Activated CD4-positive, alpha-beta T cell treated with anti-CD3 and anti-CD28 coated beads, Interleukin-2, amount 50 U/mL, for 16 hours (primary cell): ENCODE data around the gene RNASEH1.
"Not testable (repeated sequence)": the region's sequence is repeated elsewhere in the genome, so short reads cannot be mapped to it uniquely, and the experiment has no call there.

Experiments used
- DNase-seq: peaks from one replicate; pipeline ENCODE4 v3.0.0-alpha.2; 2020

The RNASEH1 gene

GRCh38 chr2:3588084-3588483 lies 30.0 kb upstream of the RNASEH1 start:
- DNase-seq = no peak

- no peak for DNase-seq
Measured at GRCh38 chr2:3587432-3587831, 29.3 kb upstream of the RNASEH1 start.

- DNase-seq = no peak
Measured at GRCh38 chr2:3587021-3587420, 28.9 kb upstream of the RNASEH1 start.

GRCh38 chr2:3586220-3586619 lies 28.1 kb upstream of the RNASEH1 start:
- no peak for DNase-seq

- DNase-seq = no peak
Measured at GRCh38 chr2:3585261-3586109, 27.4 kb upstream of the RNASEH1 start.

- DNase-seq = no peak
Measured at GRCh38 chr2:3584608-3585260, 26.6 kb upstream of the RNASEH1 start.

GRCh38 chr2:3584076-3584475 lies 25.9 kb upstream of the RNASEH1 start:
- DNase-seq = no peak

- no peak for DNase-seq
Measured at GRCh38 chr2:3581367-3582262, 23.5 kb upstream of the RNASEH1 start.

GRCh38 chr2:3580449-3580848 lies 22.3 kb upstream of the RNASEH1 start:
- no peak for DNase-seq

- DNase-seq = no peak
Measured at GRCh38 chr2:3578987-3579386, 20.9 kb upstream of the RNASEH1 start.

GRCh38 chr2:3576263-3576630 lies 18.1 kb upstream of the RNASEH1 start:
- DNase-seq = not testable (repeated sequence)

- no peak for DNase-seq
Measured at GRCh38 chr2:3575534-3576262, 17.6 kb upstream of the RNASEH1 start.

GRCh38 chr2:3574155-3574554 lies 16.0 kb upstream of the RNASEH1 start:
- no peak for DNase-seq

- DNase-seq = no peak
Measured at GRCh38 chr2:3572620-3573019, 14.5 kb upstream of the RNASEH1 start.

- no peak for DNase-seq
Measured at GRCh38 chr2:3571284-3571683, 13.2 kb upstream of the RNASEH1 start.

GRCh38 chr2:3569656-3570055 lies 11.5 kb upstream of the RNASEH1 start:
- not testable (repeated sequence) for DNase-seq

GRCh38 chr2:3566806-3567205 lies 8.7 kb upstream of the RNASEH1 start:
- no peak for DNase-seq

GRCh38 chr2:3565117-3565516 lies 7.0 kb upstream of the RNASEH1 start:
- no peak for DNase-seq

- DNase-seq = no peak
Measured at GRCh38 chr2:3563521-3563976, 5.4 kb upstream of the RNASEH1 start.

GRCh38 chr2:3557639-3558204 lies 411 bp downstream of the RNASEH1 start:
- no peak for DNase-seq

- DNase-seq = no peak
Measured at GRCh38 chr2:3553946-3554345, 4.2 kb downstream of the RNASEH1 start.

- no peak for DNase-seq
Measured at GRCh38 chr2:3547915-3548314, 10.2 kb downstream of the RNASEH1 start.
